Measurements from ENCODE around the gene AMACR. TPM values are rescaled to one million over a fixed set of nuclear protein-coding genes. Genes with fewer than 3 reads are reported as not detected.
A peak's percentile ranks its signal among the peaks of the same experiment; 100 is the strongest.

The AMACR gene
- total and polyA plus RNA-seq, 2 of the 13 experiments (the other 11 are each of a cell fraction or from before 2014, with no cell fraction given), result 8.9 to 19.7 TPM

GRCh38 chr5:34007621-34008600, at the start of gene AMACR (continued):
- TF ChIP-seq NFKBIZ (CRISPR knock-in tag; IDR thresholded peaks at IDR 0.05) (peak; percentile 32; the same call in 1 of the 2 replicates), ZNF891 (CRISPR knock-in tag; IDR thresholded peaks at IDR 0.05) (peak; percentile 81; the same call in 1 of the 2 replicates), ZNF687 (CRISPR knock-in tag; IDR thresholded peaks at IDR 0.05) (peak; percentile 95), PAX8 (CRISPR knock-in tag; IDR thresholded peaks at IDR 0.05; ENCODE audit: borderline replicate concordance) (peak; percentile 65; the same call in 1 of the 2 replicates), XRCC5 (optimal IDR thresholded peaks at IDR 0.05; ENCODE audit: low read length) (peak; percentile 53), HMG20B (CRISPR knock-in tag; conservative IDR thresholded peaks at IDR 0.05) (peak; percentile 73), KDM1A (CRISPR knock-in tag; IDR thresholded peaks at IDR 0.05) (no peak), ZNF792 (CRISPR knock-in tag; IDR thresholded peaks at IDR 0.05) (no peak), GRHL1 (CRISPR knock-in tag; conservative IDR thresholded peaks at IDR 0.05) (no peak), ZNF367 (CRISPR knock-in tag; IDR thresholded peaks at IDR 0.05; ENCODE audit: borderline replicate concordance) (no peak), ZFP1 (CRISPR knock-in tag; IDR thresholded peaks at IDR 0.05) (peak; percentile 99), PCBP1 (IDR thresholded peaks at IDR 0.05; ENCODE audit: borderline replicate concordance, low read depth, low read length) (no peak), ZNF317 (CRISPR knock-in tag; IDR thresholded peaks at IDR 0.05) (peak; percentile 88), ZNF354B (CRISPR knock-in tag; IDR thresholded peaks at IDR 0.05) (no peak), ZNF282 (IDR thresholded peaks at IDR 0.05; ENCODE audit: partially characterized antibody) (no peak), RFX1 (IDR thresholded peaks at IDR 0.05) (no peak), SMARCE1 (IDR thresholded peaks at IDR 0.05; ENCODE audit: borderline replicate concordance) (no peak), CREB3 (CRISPR knock-in tag; IDR thresholded peaks at IDR 0.05) (peak; percentile 26; the same call in 1 of the 2 replicates), ZFAT (CRISPR knock-in tag; conservative IDR thresholded peaks at IDR 0.05) (peak; percentile 80; the same call in 1 of the 2 replicates), GABPA (IDR thresholded peaks at IDR 0.05; ENCODE audit: low read depth, low read length) (peak; percentile 36; the same call in 1 of the 2 replicates), GABPA (CRISPR knock-in tag; IDR thresholded peaks at IDR 0.05; ENCODE audit: low read depth) (peak; percentile 29; the same call in 1 of the 2 replicates), ZNF703 (CRISPR knock-in tag; IDR thresholded peaks at IDR 0.05; ENCODE audit: borderline replicate concordance) (peak; percentile 85), ATF1 (CRISPR knock-in tag; IDR thresholded peaks at IDR 0.05) (no peak), ZNF83 (CRISPR knock-in tag; IDR thresholded peaks at IDR 0.05; ENCODE audit: borderline replicate concordance) (peak; percentile 84; the same call in 1 of the 2 replicates), NFRKB (IDR thresholded peaks at IDR 0.05) (no peak), MED1 (CRISPR knock-in tag; IDR thresholded peaks at IDR 0.05) (no peak; the same call in none of the 2 replicates)
